ENCODE results near the gene TRAPPC6A. TPM values are rescaled to one million over a fixed set of nuclear protein-coding genes. Genes with fewer than 3 reads are reported as not detected.
A peak's percentile ranks its signal among the peaks of the same experiment; 100 is the strongest.

The TRAPPC6A gene
- total and polyA plus RNA-seq, 2 of the 13 experiments (the other 11 are each of a cell fraction or from before 2014, with no cell fraction given), result 6.5 to 21.0 TPM

DNA sequence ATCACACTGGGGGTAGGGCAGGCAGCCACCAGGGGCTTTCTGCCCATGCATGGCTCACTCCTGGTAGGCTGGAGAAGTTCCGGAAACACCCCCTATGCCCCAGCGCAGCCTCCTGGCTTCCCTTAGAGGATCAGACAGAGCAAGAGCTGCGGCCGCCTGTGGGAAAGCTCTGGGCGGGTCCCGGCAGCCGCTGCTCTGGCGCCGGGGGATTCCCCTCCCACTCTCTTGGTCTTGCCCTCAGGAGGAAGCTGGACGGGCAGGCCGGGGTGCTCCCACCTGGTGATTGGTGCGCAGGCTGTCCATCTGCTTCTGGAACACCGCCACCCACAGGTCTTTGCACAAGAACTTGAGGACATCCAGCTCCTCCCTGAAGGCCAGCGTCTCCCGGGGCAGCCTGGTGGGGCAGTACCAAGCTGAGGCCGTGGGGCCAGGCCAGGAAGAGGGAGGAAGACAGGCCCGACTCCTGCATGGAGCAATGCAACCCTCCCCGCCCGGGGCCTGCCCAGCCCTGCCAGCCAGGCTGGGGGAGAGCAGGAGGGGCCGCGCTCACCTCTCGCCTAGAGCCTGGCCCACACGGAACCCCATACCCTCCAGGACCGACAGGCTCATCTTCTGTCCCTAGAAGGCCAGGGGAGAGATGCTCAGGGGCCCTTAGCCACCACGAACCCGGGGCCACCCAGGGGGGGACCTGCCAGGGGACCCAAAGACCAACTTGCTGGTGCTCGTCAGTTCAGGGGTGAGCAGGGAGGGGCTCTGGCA, 13.3 kb downstream of the TRAPPC6A start (continued):
- TF ChIP-seq TEF (CRISPR knock-in tag; IDR thresholded peaks at IDR 0.05), result no peak
- no peak for TF ChIP-seq PAF1 (CRISPR knock-in tag; IDR thresholded peaks at IDR 0.05)
- no peak for TF ChIP-seq ZNF644 (CRISPR knock-in tag; IDR thresholded peaks at IDR 0.05; ENCODE audit: low read depth)
- TF ChIP-seq ARID4A (CRISPR knock-in tag; IDR thresholded peaks at IDR 0.05; ENCODE audit: borderline replicate concordance), result no peak
- no peak for TF ChIP-seq SOX6 (IDR thresholded peaks at IDR 0.05)
- TF ChIP-seq SOX6 (CRISPR knock-in tag; IDR thresholded peaks at IDR 0.05), result no peak
- no peak for TF ChIP-seq ZNF557 (CRISPR knock-in tag; IDR thresholded peaks at IDR 0.05)
- TF ChIP-seq ZNF367 (CRISPR knock-in tag; IDR thresholded peaks at IDR 0.05; ENCODE audit: borderline replicate concordance), result no peak
- no peak for TF ChIP-seq ZNF354B (CRISPR knock-in tag; IDR thresholded peaks at IDR 0.05)
- no peak for TF ChIP-seq ZNF335 (CRISPR knock-in tag; IDR thresholded peaks at IDR 0.05)
- TF ChIP-seq ARNT (IDR thresholded peaks at IDR 0.05), result no peak
- no peak for TF ChIP-seq ZNF607 (CRISPR knock-in tag; IDR thresholded peaks at IDR 0.05; ENCODE audit: borderline replicate concordance)
- no peak for TF ChIP-seq ZNF605 (CRISPR knock-in tag; IDR thresholded peaks at IDR 0.05)
- TF ChIP-seq FOXA3 (CRISPR knock-in tag; IDR thresholded peaks at IDR 0.05), result no peak
- TF ChIP-seq RBM39 (IDR thresholded peaks at IDR 0.05; ENCODE audit: low read depth, low read length, poor library complexity, severe bottlenecking), result peak; percentile 8
- TF ChIP-seq ZNF12 (CRISPR knock-in tag; IDR thresholded peaks at IDR 0.05), result no peak
- TF ChIP-seq U2AF1 (optimal IDR thresholded peaks at IDR 0.05; ENCODE audit: low read depth, low read length), result no peak
- TF ChIP-seq ZNF629 (CRISPR knock-in tag; conservative IDR thresholded peaks at IDR 0.05), result no peak
- no peak for TF ChIP-seq GZF1 (CRISPR knock-in tag; IDR thresholded peaks at IDR 0.05)
- peak; percentile 44; the same call in 1 of the 2 replicates for TF ChIP-seq KAT8 (CRISPR knock-in tag; IDR thresholded peaks at IDR 0.05)
- no peak for TF ChIP-seq ZFP37 (CRISPR knock-in tag; IDR thresholded peaks at IDR 0.05; ENCODE audit: borderline replicate concordance)
- TF ChIP-seq ZNF205 (CRISPR knock-in tag; IDR thresholded peaks at IDR 0.05), result no peak
- TF ChIP-seq SAP130 (CRISPR knock-in tag; IDR thresholded peaks at IDR 0.05; ENCODE audit: low read depth), result peak; percentile 47; the same call in 1 of the 2 replicates
- TF ChIP-seq, protein P1, sequence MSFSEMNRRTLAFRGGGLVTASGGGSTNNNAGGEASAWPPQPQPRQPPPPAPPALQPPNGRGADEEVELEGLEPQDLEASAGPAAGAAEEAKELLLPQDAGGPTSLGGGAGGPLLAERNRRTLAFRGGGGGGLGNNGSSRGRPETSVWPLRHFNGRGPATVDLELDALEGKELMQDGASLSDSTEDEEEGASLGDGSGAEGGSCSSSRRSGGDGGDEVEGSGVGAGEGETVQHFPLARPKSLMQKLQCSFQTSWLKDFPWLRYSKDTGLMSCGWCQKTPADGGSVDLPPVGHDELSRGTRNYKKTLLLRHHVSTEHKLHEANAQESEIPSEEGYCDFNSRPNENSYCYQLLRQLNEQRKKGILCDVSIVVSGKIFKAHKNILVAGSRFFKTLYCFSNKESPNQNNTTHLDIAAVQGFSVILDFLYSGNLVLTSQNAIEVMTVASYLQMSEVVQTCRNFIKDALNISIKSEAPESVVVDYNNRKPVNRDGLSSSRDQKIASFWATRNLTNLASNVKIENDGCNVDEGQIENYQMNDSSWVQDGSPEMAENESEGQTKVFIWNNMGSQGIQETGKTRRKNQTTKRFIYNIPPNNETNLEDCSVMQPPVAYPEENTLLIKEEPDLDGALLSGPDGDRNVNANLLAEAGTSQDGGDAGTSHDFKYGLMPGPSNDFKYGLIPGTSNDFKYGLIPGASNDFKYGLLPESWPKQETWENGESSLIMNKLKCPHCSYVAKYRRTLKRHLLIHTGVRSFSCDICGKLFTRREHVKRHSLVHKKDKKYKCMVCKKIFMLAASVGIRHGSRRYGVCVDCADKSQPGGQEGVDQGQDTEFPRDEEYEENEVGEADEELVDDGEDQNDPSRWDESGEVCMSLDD (CRISPR knock-in tag; IDR thresholded peaks at IDR 0.05; ENCODE audit: borderline replicate concordance), result no peak
- peak; percentile 44; the same call in 1 of the 2 replicates for TF ChIP-seq TAF1 (CRISPR knock-in tag; IDR thresholded peaks at IDR 0.05)

Measured in HepG2 (cell line).